ENCODE measurements around the gene ARFGAP1.

Gene ARFGAP1

GRCh38 chr20:63317601-63318291, 45.1 kb downstream of the ARFGAP1 start:
- H3K4me3 ChIP-seq, result no peak overlapping the region
- no peaks in the 10 kb centered on the region for H3K9me3 ChIP-seq (replicated peaks in 1 of 11)
- H3K4me2 ChIP-seq, result no peak overlapping the region
- TF ChIP-seq Cebpa-rat (IDR thresholded peaks at IDR 0.05), result no peak
- no peaks in the 10 kb centered on the region for H3K36me3 ChIP-seq
- no peak overlapping the region for H3K27ac ChIP-seq
- H3K9ac ChIP-seq, result no peak overlapping the region
- H3K27me3 ChIP-seq, result no peaks in the 10 kb centered on the region
- H4K20me1 ChIP-seq, result peaks cover 0 to 1% (median 0%) of the 10 kb centered on the region in 11 experiments; a peak in 2 of 22 replicates
- H3K4me1 ChIP-seq, result peaks cover 0 to 15% (median 9%) of the 10 kb centered on the region in 10 experiments; a peak in 14 of 20 replicates

DNA sequence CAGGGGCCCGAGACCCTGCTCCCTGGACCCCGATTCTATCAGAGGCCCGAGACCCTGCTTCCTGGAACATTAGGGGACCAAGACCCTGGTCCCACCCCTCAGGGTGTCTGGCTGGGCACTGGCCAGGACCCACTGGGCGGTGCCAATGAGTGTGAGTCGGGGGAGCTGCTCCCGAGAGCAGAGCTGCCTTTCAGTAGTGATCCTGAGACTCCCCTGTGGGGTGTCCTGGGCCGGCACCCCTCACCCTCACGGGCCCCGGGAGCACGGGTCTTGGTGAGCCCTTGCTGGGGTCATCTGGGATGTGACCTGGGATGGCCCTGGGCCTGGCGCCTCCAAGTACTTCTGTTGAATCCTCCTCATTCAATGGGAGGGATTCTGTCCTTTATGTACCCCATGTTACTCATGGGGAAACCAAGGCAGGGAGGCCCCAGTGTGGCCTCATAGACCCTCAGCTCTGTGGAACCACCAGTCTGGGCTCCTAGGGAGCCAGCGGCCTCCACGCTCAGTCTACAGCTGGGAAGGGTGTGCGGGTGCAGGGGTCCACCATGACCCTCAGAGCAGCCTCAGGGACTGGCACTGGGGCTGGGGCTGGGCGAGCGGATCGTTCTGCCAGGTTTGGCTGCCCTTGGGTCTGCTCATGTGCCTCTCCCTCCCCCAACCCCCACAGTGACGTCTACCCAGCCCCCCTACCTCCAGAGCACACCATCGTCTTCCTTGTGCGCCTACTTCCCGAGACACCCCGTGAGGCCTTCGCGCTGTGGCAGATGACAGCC, 46.0 kb downstream of the ARFGAP1 start:
- no peak for TF ChIP-seq Cebpa-rat (IDR thresholded peaks at IDR 0.05)
- Histone ChIP-seq H3K9me3 (replicated peaks in 1 of 11) (no peaks in the 10 kb centered on the region), H3K9ac (no peak overlapping the region), H3K4me2 (no peak overlapping the region), H3K27ac (no peak overlapping the region), H4K20me1 (no peaks in the 10 kb centered on the region; a peak in 1 of 22 replicates), H3K4me1 (peaks cover 0 to 7% (median 2%) of the 10 kb centered on the region in 10 experiments; a peak in 6 of 20 replicates), H3K4me3 (no peak overlapping the region), H3K27me3 (no peaks in the 10 kb centered on the region), H3K36me3 (no peaks in the 10 kb centered on the region)

- no peak for TF ChIP-seq Cebpa-rat (IDR thresholded peaks at IDR 0.05)
- H3K4me1 ChIP-seq, result peaks cover 0 to 3% (median 0%) of the 10 kb centered on the region in 10 experiments; a peak in 4 of 20 replicates
- no peak overlapping the region for H3K9ac ChIP-seq
- H4K20me1 ChIP-seq, result no peaks in the 10 kb centered on the region; a peak in 1 of 22 replicates
- H3K27me3 ChIP-seq, result no peaks in the 10 kb centered on the region
- H3K4me3 ChIP-seq, result no peak overlapping the region
- H3K36me3 ChIP-seq, result no peaks in the 10 kb centered on the region
- no peaks in the 10 kb centered on the region for H3K9me3 ChIP-seq (replicated peaks in 1 of 11)
- H3K27ac ChIP-seq, result no peak overlapping the region
- H3K4me2 ChIP-seq, result no peak overlapping the region
Measured at GRCh38 chr20:63319164-63320040, 46.8 kb downstream of the ARFGAP1 start.

DNA sequence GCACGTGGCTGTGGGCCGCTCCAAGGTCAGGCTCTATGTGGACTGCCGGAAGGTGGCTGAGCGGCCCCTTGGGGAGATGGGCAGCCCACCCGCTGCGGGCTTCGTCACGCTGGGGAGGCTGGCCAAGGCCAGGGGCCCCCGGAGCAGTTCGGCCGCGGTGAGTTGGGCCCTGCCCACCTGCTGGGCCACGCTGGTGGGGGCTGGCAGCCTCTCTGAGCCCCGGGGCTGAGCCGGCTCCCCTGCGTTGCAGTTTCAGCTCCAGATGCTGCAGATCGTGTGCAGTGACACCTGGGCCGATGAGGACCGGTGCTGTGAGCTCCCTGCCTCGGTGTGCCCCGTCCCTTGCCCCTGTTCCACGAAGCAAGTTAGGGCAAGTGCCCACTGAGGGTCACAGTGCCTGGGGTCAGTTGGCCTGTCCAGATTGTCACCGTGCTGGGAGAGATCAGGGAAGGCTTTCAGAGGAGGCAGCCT, 47.5 kb downstream of the ARFGAP1 start:
- TF ChIP-seq Cebpa-rat (IDR thresholded peaks at IDR 0.05), result no peak
- no peaks in the 10 kb centered on the region for H3K36me3 ChIP-seq
- H4K20me1 ChIP-seq, result no peaks in the 10 kb centered on the region; a peak in 1 of 22 replicates
- H3K4me2 ChIP-seq, result no peak overlapping the region
- H3K27ac ChIP-seq, result no peak overlapping the region
- no peaks in the 10 kb centered on the region for H3K27me3 ChIP-seq
- H3K9ac ChIP-seq, result no peak overlapping the region
- H3K4me1 ChIP-seq, result peaks cover 3 to 10% (median 5%) of the 10 kb centered on the region in 10 experiments; a peak in 18 of 20 replicates
- no peak overlapping the region for H3K4me3 ChIP-seq
- H3K9me3 ChIP-seq (replicated peaks in 1 of 11), result no peaks in the 10 kb centered on the region

DNA sequence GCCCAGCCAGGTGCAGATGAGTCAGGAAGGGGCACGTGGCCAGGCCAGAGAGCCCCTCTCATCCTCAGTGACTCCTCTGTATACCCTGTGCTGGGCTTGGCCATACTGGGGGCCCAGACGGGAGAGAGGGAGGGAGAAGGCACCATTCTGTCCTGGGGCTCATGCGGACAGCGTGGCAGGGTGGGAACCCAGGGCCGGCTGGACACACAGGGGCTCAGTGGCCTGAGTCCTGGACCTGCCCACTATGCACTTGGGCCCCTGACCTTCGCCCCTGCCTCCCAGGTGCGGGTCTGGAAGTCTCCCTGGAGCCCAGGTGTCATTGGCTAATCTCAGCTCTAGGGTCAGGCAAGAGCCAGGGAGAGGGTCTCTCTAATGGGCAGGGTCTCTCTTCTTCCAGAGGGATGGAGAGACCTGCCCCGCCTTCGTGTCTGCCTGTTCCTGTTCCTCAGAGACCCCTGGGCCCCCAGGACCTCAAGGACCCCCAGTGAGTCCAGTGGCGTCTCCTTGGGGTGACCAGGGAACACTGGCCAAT, 48.1 kb downstream of the ARFGAP1 start:
- TF ChIP-seq Cebpa-rat (IDR thresholded peaks at IDR 0.05), result no peak
- H4K20me1 ChIP-seq, result no peaks in the 10 kb centered on the region; a peak in 1 of 22 replicates

DNA sequence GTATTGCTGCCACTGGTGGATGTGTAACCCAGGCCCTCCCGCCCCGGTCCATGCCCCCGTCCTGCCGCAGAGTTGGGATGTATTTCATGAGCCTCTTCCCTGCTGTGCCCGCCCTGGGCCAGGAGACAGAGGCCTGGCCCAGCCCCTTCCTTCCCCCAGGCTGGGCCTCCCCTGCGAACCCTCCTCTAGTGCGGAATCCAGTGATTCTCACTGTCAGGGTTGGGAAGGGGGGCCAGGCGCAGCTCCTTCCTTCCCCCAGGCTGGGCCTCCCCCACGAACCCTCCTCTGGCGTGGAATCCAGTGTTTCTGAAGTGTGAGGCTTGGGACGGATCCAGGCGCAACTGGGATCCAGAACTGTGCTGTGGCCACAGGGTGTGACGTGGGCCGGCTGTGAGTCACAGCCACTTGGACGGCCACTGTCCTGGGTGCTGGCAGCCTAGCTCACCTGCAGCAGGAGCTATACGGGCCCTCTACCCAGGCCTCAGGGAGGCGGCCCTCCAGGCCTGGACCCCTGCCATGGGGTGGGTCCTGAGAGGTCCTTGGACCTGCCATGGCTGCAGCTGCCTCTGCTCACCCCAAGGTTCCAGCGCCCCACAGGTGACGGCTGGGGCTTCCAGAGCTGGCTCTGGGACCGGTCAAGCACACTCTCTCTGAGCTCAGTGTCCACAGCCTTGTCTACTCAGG, 48.7 kb downstream of the ARFGAP1 start:
- H3K27ac ChIP-seq, result no peak overlapping the region
- H3K9ac ChIP-seq, result no peak overlapping the region
- no peaks in the 10 kb centered on the region for H3K36me3 ChIP-seq
- no peaks in the 10 kb centered on the region for H3K27me3 ChIP-seq
- no peak overlapping the region for H3K4me2 ChIP-seq
- H4K20me1 ChIP-seq, result no peaks in the 10 kb centered on the region; a peak in 1 of 22 replicates
- H3K4me1 ChIP-seq, result peaks cover 15 to 22% (median 17%) of the 10 kb centered on the region in 10 experiments
- H3K4me3 ChIP-seq, result no peak overlapping the region
- TF ChIP-seq Cebpa-rat (IDR thresholded peaks at IDR 0.05), result no peak
- H3K9me3 ChIP-seq (replicated peaks in 1 of 11), result peaks cover 0 to 5% (median 0%) of the 10 kb centered on the region in 11 experiments; a peak in 9 of 22 replicates

More for the DNA sequence above, 48.1 kb downstream of the ARFGAP1 start:
- H3K36me3 ChIP-seq, result no peaks in the 10 kb centered on the region
- H3K27me3 ChIP-seq, result no peaks in the 10 kb centered on the region
- H3K27ac ChIP-seq, result no peak overlapping the region
- H3K9me3 ChIP-seq (replicated peaks in 1 of 11), result no peaks in the 10 kb centered on the region
- H3K4me3 ChIP-seq, result no peak overlapping the region
- H3K9ac ChIP-seq, result no peak overlapping the region
- H3K4me1 ChIP-seq, result peaks cover 9 to 16% (median 11%) of the 10 kb centered on the region in 10 experiments
- H3K4me2 ChIP-seq, result no peak overlapping the region

GRCh38 chr20:63322146-63322932, 49.7 kb downstream of the ARFGAP1 start:
- H3K4me2 ChIP-seq, result no peak overlapping the region
- no peaks in the 10 kb centered on the region; a peak in 1 of 22 replicates for H4K20me1 ChIP-seq
- no peaks in the 10 kb centered on the region for H3K36me3 ChIP-seq
- no peak overlapping the region for H3K9ac ChIP-seq
- H3K27ac ChIP-seq, result no peak overlapping the region
- peaks cover 25 to 31% (median 27%) of the 10 kb centered on the region in 10 experiments for H3K4me1 ChIP-seq
- no peak for TF ChIP-seq Cebpa-rat (IDR thresholded peaks at IDR 0.05)
- peaks cover 0 to 13% (median 0%) of the 10 kb centered on the region in 11 experiments; a peak in 9 of 22 replicates for H3K9me3 ChIP-seq (replicated peaks in 1 of 11)
- H3K27me3 ChIP-seq, result no peaks in the 10 kb centered on the region
- no peak overlapping the region for H3K4me3 ChIP-seq
